ENCODE results near the gene DACT2.
A peak's percentile ranks its signal among the peaks of the same experiment; 100 is the strongest.

The DACT2 gene

GRCh38 chr6:168307015-168307694 lies 12.4 kb downstream of the DACT2 start:
- no peaks in the 10 kb centered on the region for H3K9me3 ChIP-seq (ENCODE audit: control insufficient read depth, low read depth, low read length)
- peaks cover 5% of the 10 kb centered on the region for H3K4me1 ChIP-seq (ENCODE audit: control insufficient read depth, low read depth, low read length)
- no peak overlapping the region for H3K4me3 ChIP-seq (ENCODE audit: low read length)
- no peak overlapping the region for H3K9ac ChIP-seq (ENCODE audit: low read length)
- H3K27me3 ChIP-seq (ENCODE audit: control insufficient read depth, insufficient read depth, low read length): peaks cover 21% of the 10 kb centered on the region
- no peak overlapping the region for H3K27ac ChIP-seq (ENCODE audit: low read length)
- H3K36me3 ChIP-seq (ENCODE audit: control insufficient read depth, low read depth, low read length): no peaks in the 10 kb centered on the region

DNA sequence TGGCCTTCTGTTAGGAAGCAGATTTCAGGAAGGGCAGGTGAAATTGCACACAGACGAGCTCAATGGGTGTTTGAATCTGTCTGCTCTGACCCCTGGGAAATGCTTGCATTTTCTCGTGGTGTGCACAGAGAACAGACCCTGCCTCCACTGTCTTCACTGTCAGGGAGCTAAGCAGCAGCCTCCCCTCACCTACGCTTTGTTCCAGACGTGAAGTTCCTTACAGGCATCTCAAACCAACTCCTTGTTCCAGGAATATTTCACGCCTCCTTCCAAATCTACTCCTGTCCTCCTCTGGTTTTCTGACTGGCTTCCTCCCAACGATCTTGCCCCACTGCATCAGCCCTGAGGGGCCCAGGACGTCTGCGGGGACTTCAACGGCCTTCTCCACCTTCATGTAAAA lies 13.7 kb downstream of the DACT2 start:
- Histone ChIP-seq H3K9me3 (ENCODE audit: control insufficient read depth, low read depth, low read length) (no peaks in the 10 kb centered on the region), H3K9ac (ENCODE audit: low read length) (no peak overlapping the region), H3K4me1 (ENCODE audit: control insufficient read depth, low read depth, low read length) (peaks cover 17% of the 10 kb centered on the region), H3K36me3 (ENCODE audit: control insufficient read depth, low read depth, low read length) (no peaks in the 10 kb centered on the region), H3K27me3 (ENCODE audit: control insufficient read depth, insufficient read depth, low read length) (peaks cover 34% of the 10 kb centered on the region), H3K27ac (ENCODE audit: low read length) (no peak overlapping the region), H3K4me3 (ENCODE audit: low read length) (no peak overlapping the region)

- H3K4me3 ChIP-seq (ENCODE audit: low read length): no peak overlapping the region
- H3K9ac ChIP-seq (ENCODE audit: low read length): no peak overlapping the region
- H3K9me3 ChIP-seq (ENCODE audit: control insufficient read depth, low read depth, low read length): no peaks in the 10 kb centered on the region
- no peak overlapping the region for H3K27ac ChIP-seq (ENCODE audit: low read length)
- H3K36me3 ChIP-seq (ENCODE audit: control insufficient read depth, low read depth, low read length): no peaks in the 10 kb centered on the region
- H3K4me1 ChIP-seq (ENCODE audit: control insufficient read depth, low read depth, low read length): peaks cover 17% of the 10 kb centered on the region
- H3K27me3 ChIP-seq (ENCODE audit: control insufficient read depth, insufficient read depth, low read length): peaks cover 41% of the 10 kb centered on the region
These were observed 14.4 kb downstream of the DACT2 start for GRCh38 chr6:168305096-168305749.

DNA sequence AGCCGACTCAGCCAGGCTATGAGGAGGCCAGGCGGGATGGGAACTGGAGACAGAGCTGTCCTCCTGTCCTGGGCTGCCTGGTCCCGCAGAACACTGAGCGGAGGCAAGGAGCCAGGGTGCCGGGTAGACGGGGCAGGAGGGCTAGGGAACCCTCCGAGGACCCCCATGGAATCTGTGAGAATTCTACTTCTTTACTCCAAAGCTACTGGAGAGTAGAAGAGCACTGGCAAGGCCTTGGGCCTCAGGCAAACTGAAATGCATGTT lies 14.9 kb downstream of the DACT2 start:
- H3K4me1 ChIP-seq (ENCODE audit: control insufficient read depth, low read depth, low read length): peaks cover 17% of the 10 kb centered on the region
- H3K9ac ChIP-seq (ENCODE audit: low read length): no peak overlapping the region
- H3K9me3 ChIP-seq (ENCODE audit: control insufficient read depth, low read depth, low read length): no peaks in the 10 kb centered on the region
- no peaks in the 10 kb centered on the region for H3K36me3 ChIP-seq (ENCODE audit: control insufficient read depth, low read depth, low read length)
- no peak overlapping the region for H3K27ac ChIP-seq (ENCODE audit: low read length)
- peaks cover 46% of the 10 kb centered on the region for H3K27me3 ChIP-seq (ENCODE audit: control insufficient read depth, insufficient read depth, low read length)
- no peak overlapping the region for H3K4me3 ChIP-seq (ENCODE audit: low read length)

GRCh38 chr6:168303982-168304751 lies 15.4 kb downstream of the DACT2 start:
- H3K4me3 ChIP-seq (ENCODE audit: low read length): no peak overlapping the region
- no peak overlapping the region for H3K27ac ChIP-seq (ENCODE audit: low read length)
- H3K27me3 ChIP-seq (ENCODE audit: control insufficient read depth, insufficient read depth, low read length): peaks cover 51% of the 10 kb centered on the region
- H3K36me3 ChIP-seq (ENCODE audit: control insufficient read depth, low read depth, low read length): no peaks in the 10 kb centered on the region
- no peak overlapping the region for H3K9ac ChIP-seq (ENCODE audit: low read length)
- no peaks in the 10 kb centered on the region for H3K9me3 ChIP-seq (ENCODE audit: control insufficient read depth, low read depth, low read length)
- H3K4me1 ChIP-seq (ENCODE audit: control insufficient read depth, low read depth, low read length): peaks cover 17% of the 10 kb centered on the region

GRCh38 chr6:168302534-168302933 lies 17.0 kb downstream of the DACT2 start:
- Histone ChIP-seq H3K4me3 (ENCODE audit: low read length) (no peak overlapping the region), H3K4me1 (ENCODE audit: control insufficient read depth, low read depth, low read length) (peaks cover 17% of the 10 kb centered on the region), H3K36me3 (ENCODE audit: control insufficient read depth, low read depth, low read length) (no peaks in the 10 kb centered on the region), H3K27ac (ENCODE audit: low read length) (no peak overlapping the region), H3K9ac (ENCODE audit: low read length) (no peak overlapping the region), H3K27me3 (ENCODE audit: control insufficient read depth, insufficient read depth, low read length) (peaks cover 51% of the 10 kb centered on the region), H3K9me3 (ENCODE audit: control insufficient read depth, low read depth, low read length) (no peaks in the 10 kb centered on the region)

- Histone ChIP-seq H3K4me1 (ENCODE audit: control insufficient read depth, low read depth, low read length) (peaks cover 17% of the 10 kb centered on the region), H3K27ac (ENCODE audit: low read length) (no peak overlapping the region), H3K27me3 (ENCODE audit: control insufficient read depth, insufficient read depth, low read length) (peaks cover 51% of the 10 kb centered on the region), H3K36me3 (ENCODE audit: control insufficient read depth, low read depth, low read length) (no peaks in the 10 kb centered on the region), H3K4me3 (ENCODE audit: low read length) (peak overlapping the region; percentile 26), H3K9ac (ENCODE audit: low read length) (no peak overlapping the region), H3K9me3 (ENCODE audit: control insufficient read depth, low read depth, low read length) (no peaks in the 10 kb centered on the region)
These were observed 17.8 kb downstream of the DACT2 start for GRCh38 chr6:168301648-168302398.

DNA sequence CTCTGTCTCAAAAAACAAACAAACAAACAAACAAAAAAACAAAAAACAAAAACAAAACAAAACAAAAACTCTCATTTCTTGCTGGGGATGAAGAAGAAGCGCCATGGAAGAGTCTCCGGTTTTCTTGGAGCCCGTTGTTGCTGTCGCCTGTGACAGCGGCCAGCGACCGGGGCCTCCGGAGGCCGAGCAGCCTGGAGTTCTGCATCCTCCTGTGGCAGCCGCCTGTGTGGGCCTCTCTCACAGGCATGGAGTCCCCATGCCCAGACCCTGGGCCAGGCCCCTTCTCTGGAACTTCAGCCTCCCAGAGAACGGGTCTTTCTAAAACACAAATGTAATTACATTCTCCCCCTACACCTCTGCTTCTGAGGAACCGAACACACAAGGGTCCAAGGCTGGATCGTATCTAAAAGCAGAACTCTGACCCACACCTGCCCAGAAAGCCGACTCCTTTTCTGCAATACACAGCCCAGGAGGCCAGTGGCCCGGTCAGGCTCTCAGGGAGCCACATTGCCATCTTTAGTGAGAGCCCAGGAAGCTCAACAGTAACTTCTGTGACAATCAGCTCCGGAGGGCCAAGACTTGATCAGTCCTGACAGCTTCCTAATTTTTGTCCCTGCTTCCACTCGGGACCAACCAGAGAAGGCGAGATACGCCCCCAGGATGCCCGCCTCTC lies 18.5 kb downstream of the DACT2 start:
- Histone ChIP-seq H3K9ac (ENCODE audit: low read length) (no peak overlapping the region), H3K9me3 (ENCODE audit: control insufficient read depth, low read depth, low read length) (no peaks in the 10 kb centered on the region), H3K36me3 (ENCODE audit: control insufficient read depth, low read depth, low read length) (no peaks in the 10 kb centered on the region), H3K4me1 (ENCODE audit: control insufficient read depth, low read depth, low read length) (peaks cover 17% of the 10 kb centered on the region), H3K27ac (ENCODE audit: low read length) (no peak overlapping the region), H3K27me3 (ENCODE audit: control insufficient read depth, insufficient read depth, low read length) (peaks cover 51% of the 10 kb centered on the region), H3K4me3 (ENCODE audit: low read length) (peak overlapping the region; percentile 26)

DNA sequence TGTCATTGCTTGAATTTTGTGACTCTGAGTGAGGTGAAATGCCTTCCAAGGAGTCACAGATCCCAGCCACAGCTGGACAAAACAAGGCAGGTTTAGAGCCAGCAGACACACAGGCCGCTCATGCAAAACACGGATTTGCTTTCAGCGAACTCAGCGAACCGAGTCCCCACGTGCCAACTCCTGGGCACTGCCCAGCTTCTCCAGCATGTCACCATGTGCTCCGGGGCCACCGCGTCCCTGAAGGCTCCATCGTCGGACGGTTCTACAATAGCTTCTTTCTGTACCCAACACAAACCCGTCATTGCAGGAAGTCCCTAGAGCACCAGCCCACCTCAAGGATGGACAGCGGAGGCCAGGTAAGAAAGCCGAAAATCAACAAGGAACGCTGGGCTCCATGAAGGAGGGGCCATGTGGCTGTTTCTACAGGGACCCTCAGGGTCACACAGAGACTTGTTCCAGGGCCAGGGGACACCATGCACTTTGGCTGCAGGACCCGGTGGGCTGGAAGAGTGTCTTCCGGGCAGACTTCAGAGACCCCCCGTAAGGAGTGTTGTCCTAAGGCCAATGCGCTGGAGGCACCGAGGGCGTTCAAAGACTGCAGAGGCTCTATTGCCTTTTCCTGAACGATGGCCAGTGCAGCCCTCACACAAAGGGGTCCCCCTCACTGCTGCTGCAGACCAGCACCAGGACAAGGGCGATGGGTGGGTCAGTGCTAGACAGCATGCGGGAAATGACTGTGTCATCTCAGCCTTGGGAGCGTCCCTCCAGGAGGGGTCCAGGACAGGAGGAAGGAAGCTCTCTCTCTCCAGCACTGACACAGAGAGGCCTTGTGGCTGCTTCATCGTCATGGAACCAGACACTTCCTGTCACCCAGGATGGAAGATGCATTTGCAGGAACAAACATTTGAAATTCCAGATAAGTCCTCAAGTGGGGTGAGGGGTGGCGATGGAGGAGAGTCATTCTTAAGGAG lies 19.8 kb downstream of the DACT2 start:
- no peak overlapping the region for H3K4me3 ChIP-seq (ENCODE audit: low read length)
- H3K9ac ChIP-seq (ENCODE audit: low read length): no peak overlapping the region
- H3K27me3 ChIP-seq (ENCODE audit: control insufficient read depth, insufficient read depth, low read length): peaks cover 45% of the 10 kb centered on the region

GRCh38 chr6:168297643-168298042 lies 21.9 kb downstream of the DACT2 start:
- Histone ChIP-seq H3K4me1 (ENCODE audit: control insufficient read depth, low read depth, low read length) (peaks cover 17% of the 10 kb centered on the region), H3K9me3 (ENCODE audit: control insufficient read depth, low read depth, low read length) (no peaks in the 10 kb centered on the region), H3K4me3 (ENCODE audit: low read length) (no peak overlapping the region), H3K27me3 (ENCODE audit: control insufficient read depth, insufficient read depth, low read length) (peaks cover 32% of the 10 kb centered on the region), H3K27ac (ENCODE audit: low read length) (no peak overlapping the region), H3K9ac (ENCODE audit: low read length) (no peak overlapping the region), H3K36me3 (ENCODE audit: control insufficient read depth, low read depth, low read length) (no peaks in the 10 kb centered on the region)

More for the DNA sequence above, 19.8 kb downstream of the DACT2 start:
- no peak overlapping the region for H3K27ac ChIP-seq (ENCODE audit: low read length)
- peaks cover 17% of the 10 kb centered on the region for H3K4me1 ChIP-seq (ENCODE audit: control insufficient read depth, low read depth, low read length)
- H3K36me3 ChIP-seq (ENCODE audit: control insufficient read depth, low read depth, low read length): no peaks in the 10 kb centered on the region
- H3K9me3 ChIP-seq (ENCODE audit: control insufficient read depth, low read depth, low read length): no peaks in the 10 kb centered on the region

Data from iPS-18a (cell line).